HG02981 (cell line): ENCODE data around the gene BARX1.
"Not testable (repeated sequence)": the region's sequence is repeated elsewhere in the genome, so short reads cannot be mapped to it uniquely, and the experiment has no call there.

Experiments used
- ATAC-seq: cut with Tn5 transposase; IDR thresholded peaks from one replicate; pipeline ENCODE4 v1.9.1; 2021; ENCODE audit warnings: mild to moderate bottlenecking, moderate library complexity; ENCODE audit not compliant: unreplicated experiment

Gene BARX1

DNA sequence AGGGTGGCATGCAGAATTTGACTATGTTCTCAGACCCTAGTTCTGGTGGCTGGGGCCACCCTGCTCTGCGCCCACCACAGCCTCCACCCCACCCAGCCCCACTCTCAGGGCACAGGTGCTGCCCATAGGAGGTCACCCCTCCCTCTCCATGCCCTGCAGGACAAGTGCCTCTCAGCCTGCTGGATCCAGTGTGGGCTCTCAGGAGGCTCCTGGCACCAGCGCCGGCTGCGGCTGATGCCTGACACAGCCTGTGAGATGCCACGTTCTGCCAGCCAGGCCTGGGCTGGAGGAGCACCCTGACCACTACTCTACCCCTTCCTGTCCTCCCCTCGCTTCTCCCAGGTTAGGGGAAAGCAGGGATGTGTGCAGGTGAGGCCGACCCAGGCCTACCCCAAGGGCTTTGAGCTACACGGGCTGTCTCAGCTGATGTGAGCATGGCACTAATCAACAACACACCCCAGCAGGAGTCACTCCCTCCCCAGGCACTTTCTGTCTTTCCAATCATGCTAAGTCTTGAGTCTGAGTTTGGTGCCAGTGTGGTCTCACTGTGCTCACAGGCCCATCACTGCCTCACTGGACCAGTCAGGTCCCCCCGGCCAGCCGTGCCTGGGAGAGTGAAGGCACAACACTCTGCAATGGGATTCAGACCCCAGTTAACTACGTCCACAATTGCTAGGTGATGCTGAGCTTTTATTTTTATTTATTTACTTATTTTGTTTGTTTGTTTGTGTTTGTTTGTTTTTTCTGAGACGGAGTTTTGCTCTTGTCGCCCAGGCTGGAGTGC lies 12.1 kb upstream of the BARX1 start:
- no peak for ATAC-seq

DNA sequence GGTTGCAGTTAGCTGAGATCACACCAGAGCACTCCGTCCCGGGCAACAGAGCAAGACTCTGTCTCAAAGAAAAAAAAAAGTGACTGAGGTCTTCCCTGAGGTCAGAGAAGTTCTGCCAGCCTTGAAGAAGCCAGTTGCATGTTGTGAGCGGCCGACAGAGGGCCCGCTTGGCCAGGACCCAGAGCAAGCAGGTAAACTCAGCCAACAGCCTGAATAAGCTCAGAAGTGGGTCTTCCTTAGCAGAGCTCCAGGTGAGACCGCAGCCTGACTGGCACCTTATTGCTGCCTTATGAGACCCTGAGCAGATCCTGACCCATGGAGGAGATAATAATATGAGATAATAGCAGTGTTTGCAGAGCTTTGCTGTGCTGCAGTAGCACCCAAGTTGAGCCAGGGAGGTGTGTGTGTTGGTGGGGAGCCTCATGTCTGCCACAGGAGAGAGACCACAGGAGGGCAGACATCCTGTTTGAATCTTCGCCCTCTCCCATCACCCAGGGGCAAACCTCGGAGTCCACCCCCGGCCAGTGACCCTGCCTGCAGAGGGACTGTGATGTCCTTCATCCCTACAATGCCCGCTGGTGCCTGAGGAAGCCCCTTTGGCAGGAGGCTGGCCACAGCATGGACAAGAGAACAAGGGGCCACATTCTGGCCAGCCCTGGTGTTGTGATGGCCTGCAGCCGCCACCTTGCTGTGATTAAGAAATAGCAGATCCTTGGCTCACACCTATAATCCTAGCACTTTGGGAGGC lies 10.8 kb upstream of the BARX1 start:
- ATAC-seq: no peak

DNA sequence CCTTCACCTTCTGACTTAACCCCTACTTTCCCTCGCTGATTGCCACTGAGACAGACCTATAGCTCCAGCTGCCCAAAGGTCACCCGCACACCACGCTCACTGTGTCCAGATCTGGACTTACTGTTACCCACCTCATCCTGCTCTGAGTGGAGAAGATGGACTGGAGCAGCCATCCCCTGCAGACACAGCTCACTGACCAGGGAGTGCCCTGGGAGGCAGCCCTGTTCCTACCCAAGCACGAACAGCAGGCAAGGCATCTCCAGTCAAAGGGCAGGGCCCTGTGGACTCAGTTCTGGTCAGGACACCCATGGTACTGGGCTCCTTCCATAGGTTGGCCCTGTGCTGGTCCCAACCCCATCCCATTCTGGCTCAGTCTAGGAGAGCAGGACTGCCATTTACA lies 9.5 kb upstream of the BARX1 start:
- no peak for ATAC-seq

DNA sequence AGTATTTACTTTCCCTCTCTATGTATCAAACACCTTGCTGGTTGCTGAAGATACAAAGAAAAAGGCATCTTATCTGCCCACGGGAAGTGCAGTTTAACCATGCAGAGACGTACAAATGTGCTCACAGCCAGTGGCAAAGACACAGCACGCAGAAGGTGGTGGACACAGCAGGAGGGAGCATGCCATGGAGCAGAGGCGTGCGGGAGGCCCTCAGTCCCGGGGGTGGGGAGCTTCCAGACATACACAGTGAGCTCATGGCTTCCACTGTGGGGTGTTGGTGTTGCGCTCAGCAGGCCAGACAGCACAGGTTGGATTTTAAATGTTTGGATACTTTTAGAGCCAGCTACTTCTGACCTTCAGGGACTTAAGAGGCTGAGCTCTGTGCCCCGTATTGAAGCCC lies 8.8 kb upstream of the BARX1 start:
- ATAC-seq: no peak

DNA sequence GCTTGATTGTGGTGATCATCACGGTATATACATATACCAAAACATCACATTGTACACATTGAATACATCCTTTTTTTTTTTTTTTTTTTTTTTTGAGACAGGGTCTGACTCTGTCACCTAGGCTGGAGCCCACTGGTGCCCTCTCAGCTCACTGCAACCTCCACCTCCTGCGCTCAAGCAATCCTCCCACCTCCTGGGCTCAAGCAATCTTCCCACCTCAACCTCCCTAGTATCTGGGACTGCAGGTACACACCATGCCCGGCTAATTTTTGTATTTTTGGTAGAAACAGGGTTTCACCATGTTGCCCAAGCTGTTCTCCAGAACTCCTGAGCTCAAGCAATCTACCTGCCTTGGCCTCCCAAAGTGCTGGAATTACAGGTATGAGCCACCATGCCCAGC lies 8.3 kb upstream of the BARX1 start:
- not testable (repeated sequence) for ATAC-seq

DNA sequence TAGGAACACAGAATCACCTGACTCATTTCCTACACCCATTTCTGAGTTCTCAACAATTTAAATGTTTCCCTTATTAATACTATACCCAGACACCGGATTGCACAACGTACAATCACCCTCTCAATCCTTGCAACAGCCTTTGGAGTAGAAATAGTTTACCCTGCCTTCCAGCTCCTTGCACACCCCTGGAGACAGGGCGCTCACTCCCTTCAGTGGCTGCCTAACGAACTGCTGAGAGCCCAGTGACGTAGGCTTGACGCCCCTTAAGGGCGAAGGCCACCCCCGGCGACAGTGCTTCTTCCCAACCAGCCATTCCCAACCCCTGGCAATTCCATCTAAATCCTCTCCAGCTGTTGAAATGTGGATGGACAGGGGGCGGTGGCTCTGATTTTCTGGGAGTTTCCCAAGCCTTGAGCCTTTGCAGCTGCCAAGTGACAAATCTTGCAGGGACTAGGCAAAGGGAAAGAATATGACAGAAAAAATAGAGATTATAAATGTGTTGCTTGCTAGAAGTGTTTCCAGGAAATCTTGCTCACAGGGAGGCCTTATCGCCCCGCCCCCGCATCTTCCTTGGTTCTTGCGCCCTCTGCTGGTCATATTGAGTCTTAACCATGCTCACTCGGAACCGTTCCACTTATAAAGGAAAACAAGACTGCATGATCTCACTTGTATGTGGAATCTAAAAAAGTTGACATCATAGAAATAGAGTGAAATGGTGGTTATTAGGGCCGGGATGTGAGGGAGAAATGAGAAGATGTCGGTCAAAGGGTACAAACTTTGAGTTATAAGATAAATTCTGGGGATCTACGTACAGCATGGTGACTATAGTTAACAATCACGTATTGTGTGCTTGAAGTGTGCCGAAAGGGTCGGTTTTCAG lies 7.6 kb upstream of the BARX1 start:
- ATAC-seq: no peak

DNA sequence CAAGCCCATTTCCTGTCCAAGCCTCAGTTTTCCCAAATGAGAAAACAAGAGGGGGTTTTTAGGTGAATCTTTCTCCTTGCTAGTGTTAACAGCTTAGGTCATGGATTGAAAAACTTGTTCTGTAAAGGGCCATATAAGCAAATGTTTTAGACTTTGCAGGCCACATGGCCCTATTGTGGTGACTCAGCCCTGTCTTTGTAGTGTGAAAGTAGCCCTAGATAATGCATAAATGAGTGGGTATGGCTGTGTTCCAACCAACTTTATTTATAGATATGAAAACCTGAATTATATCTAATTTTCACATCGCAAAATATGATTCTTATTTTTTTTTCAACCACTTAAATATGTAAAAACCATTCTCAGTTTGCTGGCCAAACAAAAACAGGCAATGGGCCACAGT lies 6.9 kb upstream of the BARX1 start:
- ATAC-seq: no peak

DNA sequence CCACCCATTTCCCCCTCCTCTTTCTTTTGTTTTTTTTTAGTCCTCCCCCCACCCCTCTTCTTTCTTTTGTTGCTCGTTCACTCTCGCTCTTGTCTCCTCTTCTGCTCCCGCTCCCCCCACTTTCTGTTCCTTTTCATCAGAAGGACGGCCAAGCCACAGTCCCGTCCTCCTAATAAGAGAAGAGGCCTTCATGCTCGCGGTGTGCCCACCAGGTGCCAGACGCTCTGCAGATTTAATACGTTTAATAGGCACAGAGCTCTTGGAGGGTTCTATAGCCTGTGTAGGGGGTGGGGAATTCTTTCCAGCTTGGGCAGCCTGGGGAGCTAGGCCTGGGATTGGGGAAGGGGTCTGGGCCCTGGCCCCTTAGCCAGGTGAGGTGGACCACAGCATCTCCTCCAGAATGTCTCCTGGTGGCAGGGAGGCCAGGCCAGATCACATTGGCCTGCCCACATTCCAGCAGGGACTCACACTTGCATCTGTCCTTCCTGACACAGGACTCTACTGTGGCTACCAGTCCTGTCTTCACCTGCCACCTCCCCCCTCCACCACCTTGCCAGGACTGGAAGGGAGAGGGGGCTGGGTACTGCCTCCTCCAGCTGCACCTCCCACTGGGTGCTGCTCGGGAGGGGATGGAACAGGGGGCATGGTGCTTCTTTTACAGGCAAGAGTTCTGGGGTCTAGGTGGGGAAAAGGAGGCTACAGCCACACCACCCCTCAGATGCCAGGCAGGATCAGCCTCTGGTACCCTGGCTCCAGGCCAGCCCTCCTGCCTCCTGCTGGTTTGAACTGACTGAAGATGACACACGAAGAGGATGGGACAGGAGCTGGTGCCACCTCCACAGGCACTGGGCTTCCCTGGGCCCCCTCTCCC lies 6.1 kb upstream of the BARX1 start:
- ATAC-seq: no peak

DNA sequence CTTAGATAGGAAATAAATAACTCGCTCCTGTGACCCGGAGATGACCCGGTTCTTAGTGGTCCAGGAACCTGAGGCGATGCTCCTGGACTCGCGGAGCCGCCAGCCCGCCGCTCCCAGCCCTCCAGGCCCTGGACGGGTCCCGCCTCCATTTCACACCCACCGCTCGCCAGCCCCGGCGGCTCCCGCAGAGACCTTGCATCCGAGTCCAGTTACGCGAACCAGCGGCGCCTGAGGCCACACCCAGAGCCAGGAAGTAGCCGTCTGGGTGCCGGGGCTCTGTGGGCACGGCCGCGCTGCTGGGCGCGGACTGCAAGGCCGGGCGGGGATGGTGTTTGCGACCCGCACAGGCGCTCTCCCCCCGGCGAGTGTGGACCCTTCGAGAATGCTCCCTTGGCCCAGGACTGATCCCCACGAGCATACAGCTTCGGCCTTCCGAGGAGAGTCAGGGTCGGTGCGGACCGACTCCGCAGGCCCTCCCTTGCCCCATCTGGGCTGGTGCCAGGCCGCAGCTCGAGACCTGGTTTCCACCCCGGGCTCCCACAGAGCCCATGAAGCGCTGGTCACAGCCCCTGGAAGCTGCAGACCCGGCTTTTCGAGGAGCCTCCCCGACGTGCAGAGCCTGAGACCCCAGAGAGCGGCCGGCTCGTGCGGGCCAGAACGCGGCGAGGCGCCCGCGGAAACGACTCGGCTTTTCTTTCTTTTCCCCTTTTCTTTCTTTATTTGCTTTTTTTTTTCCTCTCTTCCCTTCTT lies 5.2 kb upstream of the BARX1 start:
- ATAC-seq: no peak

DNA sequence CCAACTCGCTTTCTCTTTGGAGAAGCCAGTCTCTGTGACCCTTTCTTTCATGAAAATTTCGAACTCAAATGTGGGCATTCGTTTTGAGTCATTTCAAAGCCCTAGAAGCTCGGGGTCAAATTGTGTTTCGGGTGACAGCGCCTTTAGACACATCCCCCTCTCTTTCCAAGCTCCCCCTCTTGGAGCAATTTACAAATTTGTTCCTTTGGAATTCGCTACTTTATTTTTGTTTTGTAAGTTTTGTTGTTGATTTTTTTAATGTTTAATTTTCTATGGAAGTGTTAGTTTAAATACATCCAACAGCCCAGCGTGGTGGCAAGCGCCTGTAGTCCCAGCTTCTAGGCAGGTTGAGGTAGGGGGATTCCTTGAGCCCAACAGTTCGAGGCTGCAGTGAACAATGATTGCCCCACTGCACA lies 4.6 kb upstream of the BARX1 start:
- no peak for ATAC-seq

DNA sequence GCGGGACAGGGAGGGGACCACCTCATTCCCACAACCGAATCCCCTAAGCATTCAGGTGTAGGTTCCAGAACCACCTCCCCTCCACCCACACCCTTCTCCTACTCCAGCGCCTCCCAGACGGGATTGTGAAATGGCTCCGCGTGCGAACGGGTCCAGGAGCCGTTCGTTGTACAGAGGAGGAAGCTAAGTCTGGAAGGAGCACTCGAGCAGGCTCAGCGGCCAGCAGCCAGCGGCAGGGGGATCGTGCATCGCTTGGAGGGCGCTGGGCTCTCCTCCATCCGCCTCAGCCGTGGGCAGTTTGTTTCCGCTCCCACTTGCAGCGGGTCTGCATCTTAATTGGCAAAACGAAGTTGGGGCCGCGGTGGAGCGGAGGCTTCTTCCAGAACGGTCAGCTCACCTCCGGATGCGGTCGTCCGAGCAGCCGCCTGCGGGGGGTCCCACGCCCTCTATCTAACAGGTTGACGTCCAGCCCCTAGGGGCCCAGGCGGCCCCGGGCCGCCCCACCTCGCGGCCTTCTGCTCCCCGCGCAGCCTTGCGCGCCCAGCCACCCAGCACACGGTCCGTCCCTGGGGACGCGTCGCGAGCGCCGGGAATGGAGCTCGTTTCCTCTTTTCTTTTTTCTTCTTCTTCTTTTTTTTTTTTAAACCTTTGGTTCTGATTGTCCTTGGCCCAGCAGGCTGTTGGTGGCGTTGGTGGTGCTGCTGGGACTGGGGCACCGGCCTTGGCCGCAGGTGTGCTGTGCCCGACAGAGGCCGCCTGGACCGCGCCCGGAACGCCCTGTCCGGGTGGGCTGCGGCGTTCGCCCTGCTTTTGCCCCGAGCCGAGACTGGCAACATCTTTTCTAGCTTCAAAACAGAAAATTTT lies 3.9 kb upstream of the BARX1 start:
- ATAC-seq: no peak

DNA sequence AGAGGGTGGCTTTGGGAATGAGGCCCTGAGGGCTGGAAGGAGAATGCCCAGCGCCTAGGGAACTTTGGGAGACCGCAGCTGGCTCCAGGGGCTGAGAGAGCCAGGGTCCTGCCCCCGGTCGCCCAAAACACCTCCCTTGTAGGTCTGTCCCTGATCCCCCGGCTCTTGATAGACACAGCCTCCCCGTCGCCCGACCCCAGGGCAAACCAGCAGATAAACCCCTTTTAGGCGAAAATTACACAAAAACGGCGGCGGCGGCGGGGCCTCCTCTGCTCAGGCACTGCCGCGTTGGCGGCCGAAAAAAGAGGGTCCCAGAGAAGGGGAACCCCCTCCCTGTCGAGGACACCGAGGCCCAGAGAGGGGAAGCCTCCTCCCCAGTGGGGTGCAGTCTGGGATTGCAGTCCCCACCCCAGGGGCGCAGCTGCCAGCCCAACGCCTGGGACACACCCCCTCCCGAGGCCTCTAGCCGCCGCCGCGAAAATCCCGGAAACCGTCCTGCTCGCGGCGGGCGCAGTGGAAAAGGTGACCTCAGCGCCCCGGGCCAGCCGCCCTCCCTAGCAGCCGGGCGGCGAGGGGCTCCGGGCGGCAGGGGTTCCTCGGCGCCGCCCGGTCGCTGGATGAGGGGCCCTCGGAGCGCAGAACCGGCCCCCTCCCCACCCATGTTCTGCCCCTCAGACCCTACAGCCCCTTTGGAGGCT lies 3.1 kb upstream of the BARX1 start:
- ATAC-seq: no peak

DNA sequence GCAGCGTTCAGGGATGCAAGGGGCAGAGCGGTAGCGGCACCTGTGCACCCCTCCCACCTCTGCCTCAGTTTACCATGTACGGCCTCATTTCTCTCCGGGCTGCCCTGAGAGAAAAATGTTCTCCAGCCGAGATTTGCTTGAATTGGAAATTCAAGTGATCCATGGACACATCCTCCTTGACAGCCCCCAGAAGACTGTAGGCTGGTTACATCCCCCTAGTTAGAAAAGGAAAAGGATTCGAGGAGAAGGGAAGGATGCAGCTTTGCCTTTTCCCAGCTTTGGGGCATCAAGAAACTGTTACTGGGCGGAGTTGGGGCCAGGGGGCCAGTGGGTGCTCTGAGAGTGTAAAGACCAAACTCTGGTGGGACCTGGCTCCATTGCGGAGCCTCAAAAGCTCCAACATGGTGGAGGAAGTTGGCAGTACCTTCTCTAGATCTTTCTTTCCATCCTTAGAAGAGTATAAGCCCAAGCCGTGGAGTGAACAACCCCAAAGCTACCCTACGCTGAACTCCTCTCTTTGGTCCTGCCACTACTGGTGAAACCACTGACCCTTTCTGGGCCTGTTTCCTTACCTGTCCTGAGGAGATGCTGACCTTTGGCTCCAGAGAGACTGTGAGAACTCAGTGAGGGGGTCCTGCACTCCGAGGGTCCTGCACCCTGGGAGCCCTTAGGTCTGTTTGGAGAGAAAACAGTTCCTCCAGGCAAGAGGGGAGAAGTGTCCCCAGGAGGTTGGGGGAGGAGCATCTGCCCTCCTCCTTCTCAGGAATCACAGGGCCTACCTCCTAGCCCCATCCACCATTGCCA lies 1.0 kb upstream of the BARX1 start:
- no peak for ATAC-seq

DNA sequence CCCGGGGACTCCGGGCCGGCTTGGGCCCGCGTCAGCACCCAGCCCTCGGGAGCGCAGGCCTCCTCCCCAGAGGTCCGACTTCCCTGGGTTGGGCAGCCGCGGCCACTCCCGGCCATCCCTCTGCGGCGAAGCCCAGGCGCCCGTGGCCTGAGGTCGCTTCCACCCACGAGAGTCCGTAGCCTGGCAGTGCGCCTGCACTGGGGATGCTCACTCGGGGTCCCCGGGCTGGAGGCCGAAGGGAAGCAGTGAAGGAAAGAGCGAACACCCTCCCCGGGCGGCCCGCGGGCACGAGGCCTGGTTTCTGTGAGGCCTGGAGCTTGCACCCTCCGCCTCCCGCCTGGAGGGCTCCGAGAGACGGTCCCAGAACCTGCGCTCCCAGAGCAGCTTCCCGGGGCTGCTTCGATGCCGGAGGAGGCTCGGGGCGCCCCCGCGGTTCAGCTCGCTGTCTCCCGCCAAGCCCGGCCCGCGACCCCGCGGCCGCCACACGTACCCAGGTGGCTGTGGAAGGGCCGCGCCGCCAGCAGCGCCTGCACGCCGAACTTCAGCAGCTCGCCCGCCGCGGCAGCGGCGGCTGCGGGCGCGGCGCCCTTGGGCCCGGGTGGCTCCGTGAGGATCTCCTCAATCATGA lies 607 bp downstream of the BARX1 start:
- ATAC-seq: no peak

DNA sequence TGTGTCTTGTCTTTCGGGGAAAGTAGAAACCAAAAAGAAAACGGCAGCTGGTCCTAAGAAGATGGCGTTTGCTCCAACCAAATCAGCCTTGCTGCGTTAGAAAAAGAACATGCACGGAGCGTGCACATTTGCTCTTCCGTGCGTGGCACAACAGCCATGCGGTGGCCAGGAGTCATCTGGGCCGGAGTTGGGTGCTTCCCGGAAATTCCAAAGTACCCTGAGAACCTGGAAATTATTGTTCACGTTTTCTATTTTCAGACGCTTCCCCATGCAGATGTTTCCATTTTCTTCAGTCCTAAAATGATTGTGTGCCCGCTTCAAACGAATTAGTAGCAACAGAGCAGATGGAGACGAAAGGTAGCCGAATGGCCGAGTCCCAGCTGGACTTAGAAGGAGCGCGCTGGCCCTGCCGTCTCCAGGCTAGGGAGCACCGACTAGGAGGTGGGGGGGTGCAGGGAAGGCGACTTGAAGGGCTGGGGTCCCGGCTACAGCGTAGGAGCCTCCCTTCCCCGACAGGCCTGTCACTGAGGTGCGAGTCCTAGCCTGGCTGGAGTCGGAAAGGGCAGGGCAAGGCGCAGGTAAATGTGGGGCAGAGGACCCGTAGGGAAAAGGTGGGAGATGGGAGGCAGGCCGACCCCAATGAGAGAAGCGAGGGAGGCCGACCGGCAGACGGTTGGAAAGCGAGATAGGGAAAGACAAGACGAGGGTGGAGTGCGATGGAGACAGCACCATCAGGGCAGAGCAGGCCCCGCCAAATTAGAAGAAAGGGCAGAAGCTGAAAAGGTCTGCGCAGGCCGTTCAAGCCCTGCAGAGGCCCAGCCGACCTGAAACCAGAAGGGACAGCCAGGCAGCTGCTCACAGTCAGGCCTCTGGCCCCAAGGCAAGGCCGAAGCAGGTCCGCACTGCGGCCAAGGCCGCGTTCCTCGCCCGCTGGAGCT lies 1.4 kb downstream of the BARX1 start:
- ATAC-seq: no peak
